Measurements from ENCODE around the gene CASTOR1. TPM values are rescaled to one million over a fixed set of nuclear protein-coding genes. Genes with fewer than 3 reads are reported as not detected.

The CASTOR1 gene
- total RNA-seq, 4 donors from 2014 or later, result 1.8 to 11.6 (median 6.0) TPM

GRCh38 chr22:30285176-30285845 is 4.0 kb downstream of the CASTOR1 start:
- TF ChIP-seq CTCF (IDR thresholded peaks at IDR 0.05) (no peak), POLR2A (IDR thresholded peaks at IDR 0.05) (no peak)
- no peak for DNase-seq
- H3K9me3 ChIP-seq, result no peaks in the 10 kb centered on the region
- H3K4me3 ChIP-seq, result no peak overlapping the region
- no peak overlapping the region for H3K27ac ChIP-seq
- no peaks in the 10 kb centered on the region for H3K36me3 ChIP-seq
- peaks cover 0 to 24% (median 11%) of the 10 kb centered on the region in 4 donors for H3K4me1 ChIP-seq
- no peaks in the 10 kb centered on the region for H3K27me3 ChIP-seq

GRCh38 chr22:30284666-30285065 is 4.6 kb downstream of the CASTOR1 start:
- Histone ChIP-seq H3K27ac (no peak overlapping the region), H3K4me1 (peaks cover 0 to 19% (median 6%) of the 10 kb centered on the region in 4 donors), H3K36me3 (no peaks in the 10 kb centered on the region), H3K4me3 (no peak overlapping the region), H3K9me3 (no peaks in the 10 kb centered on the region), H3K27me3 (no peaks in the 10 kb centered on the region)
- TF ChIP-seq CTCF (IDR thresholded peaks at IDR 0.05), result no peak
- no peak for TF ChIP-seq POLR2A (IDR thresholded peaks at IDR 0.05)
- no peak for DNase-seq

- Histone ChIP-seq H3K36me3 (no peaks in the 10 kb centered on the region), H3K4me1 (peaks cover 0 to 19% (median 6%) of the 10 kb centered on the region in 4 donors), H3K27me3 (no peaks in the 10 kb centered on the region), H3K4me3 (no peak overlapping the region), H3K27ac (no peak overlapping the region), H3K9me3 (no peaks in the 10 kb centered on the region)
- TF ChIP-seq POLR2A (IDR thresholded peaks at IDR 0.05) (no peak), CTCF (IDR thresholded peaks at IDR 0.05) (no peak)
- no peak for DNase-seq
Observed at GRCh38 chr22:30284172-30284571, 5.1 kb downstream of the CASTOR1 start.

GRCh38 chr22:30283342-30283741 is 6.0 kb downstream of the CASTOR1 start:
- TF ChIP-seq CTCF (IDR thresholded peaks at IDR 0.05), result no peak
- no peak for TF ChIP-seq POLR2A (IDR thresholded peaks at IDR 0.05)
- H3K36me3 ChIP-seq, result no peaks in the 10 kb centered on the region
- H3K4me3 ChIP-seq, result no peak overlapping the region
- no peak for DNase-seq
- no peaks in the 10 kb centered on the region for H3K9me3 ChIP-seq
- H3K27ac ChIP-seq, result no peak overlapping the region
- H3K27me3 ChIP-seq, result no peaks in the 10 kb centered on the region
- H3K4me1 ChIP-seq, result peaks cover 0 to 14% (median 3%) of the 10 kb centered on the region in 4 donors

- H3K27ac ChIP-seq, result no peak overlapping the region
- peaks cover 0 to 16% (median 2%) of the 10 kb centered on the region in 4 donors for H3K4me1 ChIP-seq
- no peak overlapping the region for H3K4me3 ChIP-seq
- DNase-seq, result no peak
- no peaks in the 10 kb centered on the region for H3K27me3 ChIP-seq
- H3K36me3 ChIP-seq, result no peaks in the 10 kb centered on the region
- TF ChIP-seq CTCF (IDR thresholded peaks at IDR 0.05) (no peak), POLR2A (IDR thresholded peaks at IDR 0.05) (no peak)
- no peaks in the 10 kb centered on the region for H3K9me3 ChIP-seq
Observed at GRCh38 chr22:30282616-30283046, 6.7 kb downstream of the CASTOR1 start.

Data from Peyer's patch (tissue), 4 donors.